SHP77 treated with DMSO at 0.1 percent for 48 hours (cell line): Measurements from ENCODE around the gene SSH3.
"Not testable (repeated sequence)": the region's sequence is repeated elsewhere in the genome, so short reads cannot be mapped to it uniquely, and the experiment has no call there.

Experiments
- DNase-seq: peaks from one replicate; lab custom pipeline; 2025; lab: John Stamatoyannopoulos, UW

The SSH3 gene

DNA sequence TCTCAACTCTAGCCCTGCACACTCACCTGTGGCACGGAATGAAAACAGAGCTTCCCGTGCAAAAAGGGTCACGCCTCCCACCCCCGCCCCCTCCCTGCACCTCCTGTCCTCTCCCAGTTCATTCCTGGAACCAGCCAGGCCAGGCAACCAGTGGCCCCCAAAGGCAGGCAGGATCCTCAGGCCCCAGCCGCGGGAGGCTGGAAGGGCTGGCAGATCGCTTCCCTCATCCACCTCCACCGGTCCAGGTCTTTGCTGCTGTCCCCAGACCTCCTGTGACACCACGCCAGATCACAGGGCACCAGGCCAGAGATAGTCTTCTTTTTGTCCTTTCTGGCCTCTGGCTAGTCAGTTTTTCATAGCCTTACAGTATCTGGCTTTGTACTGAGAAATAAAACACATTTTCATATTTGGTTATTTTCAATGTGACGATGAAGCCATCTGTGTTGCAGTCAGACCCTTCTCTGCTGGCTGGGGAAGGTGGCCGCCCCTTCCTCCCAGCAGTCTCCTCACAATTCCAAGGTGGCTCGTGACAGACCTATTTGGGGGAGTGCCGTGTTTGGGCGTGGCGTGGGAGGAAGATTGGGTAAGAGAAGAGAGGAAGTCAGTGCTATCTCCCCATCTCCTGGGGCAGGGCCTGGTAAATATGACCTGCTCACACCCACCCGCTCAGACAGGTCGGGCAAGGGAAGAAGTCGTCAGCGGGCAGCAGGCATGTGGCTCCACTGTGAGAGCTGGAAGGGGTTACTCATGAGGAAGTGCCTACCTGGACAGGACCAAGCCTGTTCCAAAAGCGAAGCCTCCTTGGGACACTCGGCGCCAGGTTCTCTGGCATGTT is 9.1 kb downstream of the SSH3 start:
- DNase-seq = no peak

DNA sequence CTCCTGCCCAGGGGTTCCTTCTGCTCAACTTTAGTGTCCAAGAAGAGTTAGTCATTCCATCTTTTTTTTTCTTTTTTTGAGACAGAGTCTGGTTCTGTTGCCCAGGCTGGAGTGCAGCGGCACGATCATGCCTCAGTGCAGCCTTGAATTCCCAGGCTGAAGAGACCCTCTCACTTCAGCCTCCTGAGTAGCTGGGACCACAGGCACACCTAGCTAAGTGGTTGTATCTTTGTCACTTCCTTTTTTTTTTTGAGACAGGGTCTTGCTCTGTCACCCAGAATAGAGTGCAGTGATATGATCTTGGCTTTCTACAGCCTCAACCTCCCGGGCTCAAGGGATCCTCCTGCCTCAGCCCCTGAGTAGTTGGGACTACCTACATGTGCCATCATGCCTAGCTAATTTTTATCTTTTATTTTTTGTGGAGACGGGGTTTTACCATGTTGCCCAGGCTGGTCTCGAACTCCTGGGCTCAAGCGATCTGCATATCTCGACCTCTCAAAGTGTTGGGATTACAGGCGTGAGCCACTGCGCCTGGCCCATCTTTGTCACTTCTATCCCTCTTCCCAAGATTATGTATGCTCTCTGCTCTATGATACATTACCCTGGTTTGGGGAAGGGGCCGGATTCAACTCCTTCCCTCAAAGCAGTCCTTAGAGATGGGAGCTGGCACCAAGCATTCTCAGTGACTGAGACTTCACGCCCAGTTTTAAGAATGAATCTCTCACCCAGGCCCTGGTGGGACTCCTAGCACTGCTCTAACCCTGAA is 10.0 kb downstream of the SSH3 start:
- no peak for DNase-seq

DNA sequence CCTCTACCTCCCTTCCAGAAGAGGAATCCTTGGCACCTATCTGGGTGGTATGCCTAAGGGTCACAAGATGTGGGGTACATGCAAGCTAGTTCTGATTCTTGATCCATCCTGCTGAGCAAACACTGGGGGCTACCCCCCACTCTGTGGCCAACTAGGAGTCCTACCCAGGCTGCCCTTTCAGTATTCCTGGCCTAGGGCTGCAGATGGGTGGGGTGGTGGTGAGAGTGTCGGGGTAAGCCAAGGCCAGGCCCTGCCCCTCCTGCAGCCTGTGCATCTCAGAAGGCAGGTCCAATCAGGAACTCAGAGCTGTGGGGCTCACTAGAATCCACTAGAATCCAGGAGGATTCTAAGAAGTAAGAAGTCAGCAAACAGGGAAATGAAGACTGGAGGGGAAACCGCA is 10.9 kb downstream of the SSH3 start:
- DNase-seq = no peak

DNA sequence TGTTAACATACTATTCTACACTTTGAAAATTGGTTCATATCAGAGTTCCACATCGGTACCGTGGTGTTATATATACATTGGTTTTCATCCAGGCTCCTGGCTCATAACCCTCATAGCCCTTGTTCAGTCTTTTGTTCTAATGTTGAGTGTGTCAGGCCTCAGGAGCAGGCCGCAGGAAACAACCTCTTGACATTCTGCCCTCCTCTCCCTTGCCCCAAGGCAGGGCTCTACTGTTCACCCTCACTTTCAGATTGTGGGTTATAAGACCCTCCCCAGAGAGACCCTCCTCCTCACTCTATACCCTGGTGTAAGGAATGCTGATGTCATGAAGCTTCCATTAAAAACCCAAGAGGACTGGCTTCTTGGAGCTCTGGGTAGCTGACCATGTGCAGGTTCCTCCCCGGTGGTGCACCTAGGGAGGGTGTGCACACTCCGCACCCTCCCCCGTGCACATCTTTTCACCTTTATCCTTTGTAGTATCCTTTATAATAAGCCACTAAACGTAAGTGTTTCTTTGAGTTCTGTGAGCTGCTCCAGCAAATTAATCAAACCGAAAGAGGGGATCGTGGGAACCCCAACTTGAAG is 12.1 kb downstream of the SSH3 start:
- DNase-seq = no peak

DNA sequence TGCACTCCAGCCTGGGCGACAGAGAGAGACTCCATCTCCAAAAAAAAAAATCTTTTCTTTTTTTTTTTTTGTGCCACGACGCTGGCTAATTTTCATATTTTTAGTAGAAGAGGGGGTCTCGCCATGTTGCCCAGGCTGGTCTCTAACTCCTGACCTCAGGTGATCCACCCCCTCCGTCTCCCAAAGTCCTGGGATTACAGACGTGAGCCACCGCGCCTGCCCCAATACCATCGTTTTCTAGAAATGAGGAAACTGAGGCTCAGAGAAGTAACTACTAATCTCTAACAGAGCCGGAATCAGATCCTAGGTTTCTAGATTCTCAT is 13.5 kb downstream of the SSH3 start:
- DNase-seq = no peak

DNA sequence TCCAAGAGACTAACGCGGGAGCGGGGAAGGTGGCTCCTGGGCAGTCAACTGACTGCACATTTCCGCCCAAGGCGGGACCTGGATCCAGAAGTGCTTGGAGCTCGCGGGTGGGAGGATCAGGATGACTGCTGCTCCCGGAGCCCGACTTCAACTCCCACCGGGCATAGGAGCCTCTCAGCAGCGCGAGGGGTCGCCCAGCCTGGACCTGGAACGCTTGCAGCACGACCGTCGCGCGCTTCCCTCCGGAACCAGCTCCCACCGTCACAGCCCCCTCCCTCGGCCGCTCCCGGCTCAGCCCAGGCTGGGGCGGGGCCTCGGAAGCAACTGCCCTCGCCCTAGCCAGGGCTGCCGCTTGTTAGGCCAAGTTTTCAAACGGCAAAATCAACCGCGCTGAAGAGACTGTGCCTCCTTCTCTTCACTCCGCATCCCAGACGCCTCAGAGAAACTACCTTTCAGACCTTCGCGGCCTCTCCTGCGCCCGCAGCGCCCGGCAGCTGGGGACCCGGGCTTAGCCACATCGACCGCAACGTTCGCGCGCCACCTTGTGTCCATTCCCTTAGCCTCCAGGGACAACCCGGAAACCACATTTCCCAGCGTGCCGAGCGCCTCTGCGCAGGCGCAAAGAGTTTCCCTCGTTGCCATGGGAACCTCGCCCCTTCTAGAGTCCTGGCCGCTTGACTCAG is 14.0 kb downstream of the SSH3 start:
- DNase-seq = peak; percentile 95

DNA sequence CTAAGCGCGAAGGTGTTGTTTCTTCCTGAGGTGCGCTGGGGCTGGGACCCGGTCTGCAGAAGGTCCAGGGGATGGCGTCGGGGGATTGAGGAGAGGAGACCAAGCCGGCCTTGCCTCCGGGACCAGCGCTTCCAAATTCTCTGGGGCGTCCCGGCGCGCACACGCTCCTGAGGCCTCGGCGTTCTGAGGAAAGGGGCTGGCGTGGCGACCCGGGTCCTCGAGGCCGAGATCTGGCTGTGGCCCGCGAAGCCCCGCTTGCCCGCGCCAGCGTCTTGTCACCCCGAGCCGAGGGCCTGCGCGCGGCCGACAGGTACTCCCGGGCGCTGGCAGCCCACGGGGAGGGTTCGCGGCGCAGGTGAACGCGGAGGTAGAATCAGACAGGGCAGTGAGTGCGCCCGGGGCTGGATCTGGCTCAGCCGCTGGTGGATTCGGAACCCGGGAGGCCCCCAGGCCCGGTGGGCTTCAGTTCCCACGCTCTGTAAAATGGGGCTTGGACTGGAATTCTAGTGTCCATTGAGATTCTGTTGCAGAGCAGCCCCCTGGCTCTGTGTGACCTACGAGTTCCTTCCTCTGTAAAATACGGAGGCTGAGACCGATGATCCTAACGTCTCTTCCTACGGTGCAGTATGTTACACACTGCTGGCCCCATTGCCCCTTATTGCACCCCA is 14.7 kb downstream of the SSH3 start:
- DNase-seq = no peak

DNA sequence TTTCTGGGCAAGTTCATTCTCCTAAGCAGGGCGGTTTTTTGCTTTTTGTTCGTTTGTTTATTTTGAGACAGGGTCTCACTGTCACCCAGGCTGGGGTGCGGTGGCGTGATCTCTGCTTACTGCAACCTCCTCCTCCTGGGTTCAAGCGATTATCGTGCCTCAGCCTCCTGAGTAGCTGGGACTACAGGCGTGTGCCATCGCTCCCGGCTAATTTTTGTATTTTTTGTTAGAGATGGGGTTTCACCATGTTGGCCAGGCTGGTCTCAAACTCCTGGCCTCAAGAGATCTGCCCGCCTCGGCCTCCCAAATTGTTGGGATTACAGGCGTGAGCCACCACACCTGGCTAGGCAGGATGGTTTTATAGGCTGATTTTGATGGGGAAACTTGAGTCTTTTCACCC is 15.5 kb downstream of the SSH3 start:
- DNase-seq = not testable (repeated sequence)

DNA sequence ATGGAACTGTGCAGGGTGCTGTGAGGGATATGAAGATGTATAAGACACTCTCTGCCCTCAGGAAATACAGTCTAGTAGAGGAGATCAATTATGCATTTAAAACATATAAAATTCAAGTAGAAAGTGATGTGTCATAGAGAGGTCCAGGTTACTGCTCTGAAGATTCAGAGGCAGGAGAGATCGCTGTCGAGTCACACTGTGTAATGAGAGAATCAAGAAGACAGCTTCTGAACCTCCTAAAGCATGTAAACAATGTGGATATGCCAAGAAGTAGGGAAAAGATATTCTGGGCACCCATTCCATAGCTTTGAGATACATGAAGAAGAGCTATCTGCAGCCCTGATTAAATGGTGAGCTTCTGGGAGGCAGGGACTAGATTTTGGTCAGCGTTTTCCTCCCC is 16.7 kb downstream of the SSH3 start:
- no peak for DNase-seq

DNA sequence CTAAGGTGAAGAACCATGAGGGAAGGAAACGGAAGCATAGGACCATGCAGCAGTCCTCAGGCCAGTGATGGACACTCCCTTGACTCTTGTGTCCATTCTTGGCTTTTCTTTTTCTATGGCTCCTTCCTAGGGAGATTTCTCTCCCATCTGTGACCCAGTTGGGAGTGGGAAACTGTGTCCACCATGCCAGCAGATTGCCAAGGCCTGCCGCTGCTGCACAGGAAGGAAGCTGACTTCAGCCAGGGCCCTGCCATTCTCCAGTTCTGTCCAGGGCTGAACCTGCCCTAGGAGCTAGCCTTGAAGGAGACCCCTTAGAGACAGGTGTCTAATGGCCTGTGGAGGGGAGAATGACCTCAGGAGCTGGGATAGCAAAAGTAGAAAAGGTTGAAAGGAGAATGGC is 17.4 kb downstream of the SSH3 start:
- DNase-seq = no peak

DNA sequence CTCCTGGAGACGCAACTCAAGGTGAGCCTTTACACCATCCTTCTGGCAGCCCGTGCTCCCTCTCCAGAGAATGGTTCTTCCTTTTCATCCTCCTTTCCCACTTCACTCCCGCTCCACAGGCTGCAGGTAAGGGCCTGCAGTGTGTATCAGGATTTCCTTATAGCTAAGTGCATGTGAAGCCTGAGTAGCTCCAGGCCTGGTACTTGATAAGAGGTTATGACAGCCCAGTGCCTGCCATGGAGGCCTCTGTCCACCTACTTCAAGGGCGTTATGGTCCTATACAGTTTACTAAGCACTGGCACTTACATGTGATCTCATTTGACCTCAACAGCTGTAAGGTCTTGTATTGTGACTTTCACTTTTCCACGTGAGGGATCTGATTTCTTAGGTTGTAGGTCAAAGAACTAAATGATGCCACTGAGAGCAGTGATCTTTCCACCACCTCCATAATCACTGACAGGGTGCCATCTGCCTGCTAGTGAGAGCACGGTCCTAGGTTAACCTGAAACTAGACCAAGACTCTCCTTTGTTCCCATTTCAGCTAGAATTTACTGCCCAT is 18.1 kb downstream of the SSH3 start:
- no peak for DNase-seq

DNA sequence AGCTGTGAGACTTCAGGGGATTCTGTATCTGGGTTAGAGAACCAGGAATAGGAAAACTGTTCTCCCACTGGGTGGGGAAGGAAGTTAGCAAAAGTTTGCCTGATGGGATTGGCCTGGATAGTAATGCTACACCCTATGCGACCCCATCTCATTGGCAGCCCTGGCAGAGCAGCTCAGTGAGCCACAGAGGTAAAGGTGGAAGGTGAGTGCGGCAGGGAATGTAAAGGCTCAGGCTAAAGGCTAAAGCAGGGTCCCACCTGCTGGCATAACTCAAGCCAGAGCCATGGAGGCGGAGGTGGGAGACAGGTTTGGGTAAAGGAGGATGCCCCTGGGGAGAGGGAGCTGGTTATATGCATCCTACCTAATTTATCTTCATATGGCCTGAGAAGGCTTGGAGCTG is 18.7 kb downstream of the SSH3 start:
- DNase-seq = no peak

DNA sequence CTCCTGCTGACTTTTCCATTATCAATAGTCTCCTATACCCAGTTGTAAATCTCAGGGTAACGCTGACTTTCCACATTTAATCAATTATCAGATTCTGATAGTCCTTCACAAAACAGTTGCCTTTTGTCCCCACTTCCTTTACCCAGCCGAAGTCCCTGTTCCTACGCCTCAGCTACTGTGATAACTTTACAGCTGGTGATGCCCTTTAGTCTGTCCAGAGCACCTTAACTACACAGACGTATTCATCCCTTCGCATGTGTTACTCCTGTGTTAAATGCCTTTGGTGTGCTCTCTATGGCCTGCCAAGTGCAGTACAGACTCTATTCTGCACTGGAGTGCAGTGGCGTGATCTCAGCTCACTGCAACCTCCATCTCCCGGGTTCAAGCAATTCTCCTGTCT is 20.2 kb downstream of the SSH3 start:
- DNase-seq = no peak

DNA sequence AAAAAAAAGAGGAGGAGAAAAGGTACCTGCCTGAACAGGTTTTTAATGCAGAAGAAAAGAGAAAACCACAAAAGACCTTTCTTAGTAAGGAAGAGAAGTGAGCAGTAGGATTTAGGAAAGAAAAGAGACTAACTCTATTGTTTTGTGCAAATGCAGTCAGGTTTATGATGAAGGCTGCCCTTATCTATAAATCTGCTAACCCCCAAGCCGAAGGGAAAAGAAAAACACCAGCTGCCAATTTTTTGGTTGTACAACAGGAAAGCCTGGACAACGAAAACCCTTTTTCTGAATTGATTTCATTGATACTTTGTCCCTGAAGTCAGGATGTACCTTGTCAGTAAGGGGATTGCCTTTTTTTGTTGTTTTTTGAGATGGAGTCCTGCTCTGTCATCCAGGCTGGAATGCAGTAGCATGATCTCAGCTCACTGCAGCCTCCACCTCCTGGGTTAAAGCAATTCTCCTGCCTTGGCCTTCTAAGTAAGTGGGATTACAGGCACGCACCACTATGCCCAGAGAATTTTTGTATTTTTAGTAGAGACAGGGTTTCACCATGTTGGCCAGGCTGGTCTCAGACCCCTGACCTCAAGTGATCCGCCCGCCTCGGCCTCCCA is 28.9 kb downstream of the SSH3 start:
- no peak for DNase-seq

DNA sequence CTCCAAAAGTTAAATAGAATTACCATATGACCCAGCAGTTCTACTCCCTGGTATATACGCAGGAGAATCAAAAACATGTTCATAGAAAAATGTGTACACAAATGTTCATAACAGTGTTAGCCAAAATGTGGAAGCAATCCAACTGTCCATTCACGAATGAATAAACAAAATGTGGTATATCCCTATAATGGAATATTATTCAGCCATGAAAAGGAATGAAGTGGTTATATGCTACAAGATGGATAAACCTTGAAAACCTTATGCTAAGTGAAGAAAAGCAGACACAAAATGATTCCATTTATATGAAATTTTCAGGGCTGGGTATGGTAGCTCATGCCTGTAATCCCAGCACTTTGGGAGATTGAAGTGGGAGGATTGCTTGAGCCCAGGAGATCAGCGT is 33.9 kb downstream of the SSH3 start:
- DNase-seq = no peak

DNA sequence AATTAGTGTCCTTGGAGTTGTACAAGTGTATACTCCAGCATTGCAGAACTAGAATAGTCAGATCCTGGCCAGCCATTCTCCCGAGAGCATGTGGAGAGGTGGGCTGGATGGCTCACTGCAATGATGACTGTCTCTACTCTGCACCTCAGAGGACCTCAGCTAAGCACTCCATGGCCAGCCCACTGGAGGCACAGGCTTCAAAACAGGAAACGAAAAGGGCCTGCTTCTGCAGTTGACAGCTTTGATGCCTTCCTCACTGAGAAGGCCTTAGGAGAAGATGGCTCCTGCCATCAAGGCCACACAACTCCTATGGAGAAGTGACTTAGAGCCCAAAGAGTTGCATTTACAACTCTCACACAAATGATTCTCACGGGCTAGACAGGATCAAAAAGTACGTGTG is 40.9 kb downstream of the SSH3 start:
- DNase-seq = no peak

DNA sequence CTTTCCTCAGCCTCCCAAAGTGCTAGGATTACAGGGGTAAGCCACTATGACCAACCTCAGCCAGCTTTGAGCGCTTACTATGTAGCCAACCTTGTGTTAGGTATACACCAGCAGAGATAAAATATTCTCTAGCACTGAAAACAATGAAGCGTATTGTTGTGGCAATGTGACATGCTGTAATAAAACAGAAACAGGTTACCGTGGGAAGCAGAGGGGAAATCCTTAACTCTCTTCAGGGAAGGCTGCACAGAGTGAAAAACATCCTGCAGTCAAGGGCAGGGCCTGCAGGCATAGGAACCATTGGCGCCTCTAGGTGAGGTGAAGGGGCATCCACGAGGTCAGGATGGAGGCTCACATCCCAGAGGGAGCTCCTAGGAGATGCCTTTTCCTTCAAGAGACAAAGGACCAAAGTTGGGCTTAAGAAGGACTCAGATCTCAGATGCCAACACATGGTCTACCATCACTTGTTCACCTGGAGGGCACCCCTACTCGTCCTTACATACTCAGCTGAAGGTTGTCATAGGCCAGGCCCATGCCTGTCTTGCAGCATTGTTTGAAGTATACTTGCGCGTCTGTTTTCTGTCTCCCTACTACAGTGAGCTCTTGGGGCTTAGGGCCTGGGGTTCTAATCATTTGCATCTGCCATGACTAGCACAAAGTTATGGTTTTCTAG is 42.1 kb downstream of the SSH3 start:
- no peak for DNase-seq

DNA sequence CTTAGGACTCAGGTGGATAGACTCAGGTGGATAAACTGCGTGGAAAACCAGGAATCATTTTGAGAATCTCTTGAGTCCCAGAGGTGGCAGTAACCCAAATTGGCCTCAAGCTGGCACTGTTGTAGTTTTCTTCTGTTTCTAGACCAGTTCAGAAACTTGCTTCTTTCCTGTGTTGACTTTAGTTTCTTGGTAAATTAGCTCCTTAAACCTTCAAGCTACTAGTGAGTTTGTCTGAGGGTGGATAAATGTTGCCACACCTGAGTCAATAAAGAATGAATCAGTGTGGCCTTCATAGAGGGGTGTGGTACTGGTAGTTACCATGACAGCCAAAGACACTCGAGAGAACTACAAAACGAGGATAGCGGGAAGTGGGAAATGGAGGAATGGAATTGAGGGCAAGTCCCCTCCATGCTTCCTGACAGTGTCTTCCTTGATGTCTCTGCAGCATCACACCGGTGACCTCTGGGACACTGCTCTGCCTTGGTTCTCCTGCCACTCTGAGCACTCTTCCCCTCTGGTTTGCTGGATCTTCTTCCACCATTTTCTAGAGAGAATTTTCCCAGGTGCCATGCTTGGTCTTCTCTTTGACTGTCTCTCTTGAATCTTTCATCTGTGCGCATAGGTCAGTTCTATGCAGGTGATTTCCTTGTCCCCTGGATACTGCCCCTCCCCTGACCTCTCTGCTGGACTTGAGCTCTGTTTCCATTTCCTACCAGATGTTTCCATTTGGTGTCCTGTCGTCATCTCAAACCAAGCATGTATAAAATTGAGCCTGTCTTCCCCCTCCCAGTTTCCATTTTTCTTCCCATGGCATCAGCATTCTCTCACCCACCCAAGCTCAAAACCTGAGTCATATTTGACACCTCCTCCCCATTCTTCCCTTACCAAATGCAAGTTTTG is 42.8 kb downstream of the SSH3 start:
- no peak for DNase-seq

DNA sequence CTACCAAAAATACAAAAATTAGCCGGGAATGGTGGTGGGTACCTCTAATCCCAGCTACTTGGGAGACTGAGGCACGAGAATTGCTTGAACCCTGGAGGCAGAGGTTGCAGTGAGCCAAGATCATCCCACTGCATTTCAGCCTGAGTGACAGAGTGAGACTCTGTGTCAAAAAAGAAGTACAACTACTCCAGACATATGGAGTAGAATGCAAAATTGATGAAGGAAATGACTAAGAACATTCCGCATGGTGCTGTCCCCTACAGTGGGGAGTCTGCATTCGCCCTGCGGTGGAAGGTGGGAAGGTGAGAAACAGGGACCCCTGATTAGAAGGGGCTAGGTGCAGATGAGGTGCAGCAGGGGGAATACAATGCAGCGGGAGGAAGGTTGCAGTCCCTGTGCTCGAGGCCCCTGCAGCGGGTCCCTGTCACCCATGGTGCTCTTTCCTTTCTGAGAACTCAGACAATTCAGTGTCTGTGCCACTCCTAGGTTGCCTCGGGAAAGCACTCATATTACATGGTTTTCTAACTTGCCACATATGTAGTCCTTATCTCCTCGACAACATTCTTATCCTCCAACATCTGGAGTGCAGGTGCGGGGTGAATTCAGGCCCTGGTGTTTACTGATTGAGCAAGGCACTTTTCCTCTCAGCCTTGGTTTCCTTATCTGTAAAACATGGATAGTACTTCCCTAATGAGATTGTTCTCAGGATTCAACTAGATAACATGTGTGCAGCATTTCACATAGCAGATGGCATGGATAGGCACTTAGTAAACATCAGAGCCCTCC is 44.8 kb downstream of the SSH3 start:
- no peak for DNase-seq
